Measurements from ENCODE around the gene TRMO. TPM values are rescaled to one million over a fixed set of nuclear protein-coding genes. Genes with fewer than 3 reads are reported as not detected.

The TRMO gene
- total and polyA plus RNA-seq, 9 of the 15 experiments (the other 6 are each of a cell fraction or from before 2014, with no cell fraction given), result 5.6 to 22.4 (median 16.2) TPM

DNA sequence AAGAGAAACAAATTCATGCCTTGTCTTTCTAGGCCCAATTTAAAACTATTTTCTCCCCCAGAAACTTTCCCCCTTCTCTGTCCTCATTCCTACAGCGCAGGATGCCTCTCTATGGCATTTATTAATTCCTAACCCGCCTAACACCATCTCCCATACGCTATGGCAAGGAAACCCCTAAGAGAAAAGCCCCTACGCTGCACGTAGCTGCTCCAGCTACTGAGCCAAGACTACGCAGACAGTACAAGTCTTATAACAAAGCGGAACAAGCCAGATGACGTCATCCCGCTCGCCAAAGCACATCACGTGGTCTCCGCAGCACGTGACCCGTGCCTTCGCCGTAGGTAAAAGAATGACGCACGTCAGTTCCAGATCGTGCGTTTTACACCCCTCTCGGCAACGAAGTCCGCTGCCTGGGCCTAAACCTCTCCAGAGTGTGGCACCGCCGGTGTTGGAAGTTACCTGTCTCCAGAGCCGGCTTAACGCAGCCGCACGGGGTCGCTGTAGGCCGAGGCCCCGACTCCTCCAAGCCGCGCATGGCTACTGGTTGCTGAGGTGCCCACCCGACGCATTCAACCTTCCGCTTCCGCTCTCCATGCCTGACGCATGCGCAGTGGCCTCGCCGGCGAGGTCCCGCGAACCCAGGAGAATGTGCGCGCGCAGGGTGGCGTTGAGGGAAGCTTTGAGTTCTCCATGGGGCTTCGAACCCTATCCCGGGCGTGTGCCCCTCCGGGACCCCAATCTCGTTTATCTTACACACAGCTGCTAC is at the start of gene TRMO (continued):
- TF ChIP-seq ZNF77 (CRISPR knock-in tag; IDR thresholded peaks at IDR 0.05) (0 out of 2 replicates have a peak, but pooled peaks have one; percentile 57), EHMT2 (IDR thresholded peaks at IDR 0.05) (0 out of 2 replicates have a peak, but pooled peaks have one; percentile 9), ZNF175 (CRISPR knock-in tag; IDR thresholded peaks at IDR 0.05; ENCODE audit: low read depth) (peak; percentile 97), CHD4 (IDR thresholded peaks at IDR 0.05; ENCODE audit: insufficient read depth, insufficient replicate concordance, low read depth, low read length, poor library complexity, severe bottlenecking) (no peak), ZNF239 (CRISPR knock-in tag; IDR thresholded peaks at IDR 0.05) (peak; percentile 45; the same call in 1 of the 2 replicates), SMARCC2 (IDR thresholded peaks at IDR 0.05; ENCODE audit: low read depth) (peak; percentile 39; the same call in 1 of the 2 replicates), WHSC1 (IDR thresholded peaks at IDR 0.05; ENCODE audit: low read length) (no peak), BCOR (IDR thresholded peaks at IDR 0.05) (peak; percentile 71), ZNF830 (CRISPR knock-in tag; IDR thresholded peaks at IDR 0.05) (0 out of 2 replicates have a peak, but pooled peaks have one; percentile 81), IRF2 (CRISPR knock-in tag; IDR thresholded peaks at IDR 0.05) (no peak), ZNF57 (CRISPR knock-in tag; IDR thresholded peaks at IDR 0.05) (no peak), MEF2A (IDR thresholded peaks at IDR 0.05; ENCODE audit: control insufficient read depth, low read depth, low read length) (no peak; the same call in none of the 2 replicates)
- TF ChIP-seq, protein P1, sequence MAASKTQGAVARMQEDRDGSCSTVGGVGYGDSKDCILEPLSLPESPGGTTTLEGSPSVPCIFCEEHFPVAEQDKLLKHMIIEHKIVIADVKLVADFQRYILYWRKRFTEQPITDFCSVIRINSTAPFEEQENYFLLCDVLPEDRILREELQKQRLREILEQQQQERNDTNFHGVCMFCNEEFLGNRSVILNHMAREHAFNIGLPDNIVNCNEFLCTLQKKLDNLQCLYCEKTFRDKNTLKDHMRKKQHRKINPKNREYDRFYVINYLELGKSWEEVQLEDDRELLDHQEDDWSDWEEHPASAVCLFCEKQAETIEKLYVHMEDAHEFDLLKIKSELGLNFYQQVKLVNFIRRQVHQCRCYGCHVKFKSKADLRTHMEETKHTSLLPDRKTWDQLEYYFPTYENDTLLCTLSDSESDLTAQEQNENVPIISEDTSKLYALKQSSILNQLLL (CRISPR knock-in tag; IDR thresholded peaks at IDR 0.05; ENCODE audit: borderline replicate concordance), result no peak
- TF ChIP-seq, protein P2, sequence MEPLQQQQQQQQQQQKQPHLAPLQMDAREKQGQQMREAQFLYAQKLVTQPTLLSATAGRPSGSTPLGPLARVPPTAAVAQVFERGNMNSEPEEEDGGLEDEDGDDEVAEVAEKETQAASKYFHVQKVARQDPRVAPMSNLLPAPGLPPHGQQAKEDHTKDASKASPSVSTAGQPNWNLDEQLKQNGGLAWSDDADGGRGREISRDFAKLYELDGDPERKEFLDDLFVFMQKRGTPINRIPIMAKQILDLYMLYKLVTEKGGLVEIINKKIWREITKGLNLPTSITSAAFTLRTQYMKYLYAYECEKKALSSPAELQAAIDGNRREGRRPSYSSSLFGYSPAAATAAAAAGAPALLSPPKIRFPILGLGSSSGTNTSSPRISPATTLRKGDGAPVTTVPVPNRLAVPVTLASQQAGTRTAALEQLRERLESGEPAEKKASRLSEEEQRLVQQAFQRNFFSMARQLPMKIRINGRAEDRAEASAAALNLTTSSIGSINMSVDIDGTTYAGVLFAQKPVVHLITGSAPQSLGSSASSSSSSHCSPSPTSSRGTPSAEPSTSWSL (CRISPR knock-in tag; IDR thresholded peaks at IDR 0.05; ENCODE audit: borderline replicate concordance), result peak; percentile 95; the same call in 1 of the 2 replicates
